ENCODE data around the gene SLC25A23.

Gene SLC25A23

DNA sequence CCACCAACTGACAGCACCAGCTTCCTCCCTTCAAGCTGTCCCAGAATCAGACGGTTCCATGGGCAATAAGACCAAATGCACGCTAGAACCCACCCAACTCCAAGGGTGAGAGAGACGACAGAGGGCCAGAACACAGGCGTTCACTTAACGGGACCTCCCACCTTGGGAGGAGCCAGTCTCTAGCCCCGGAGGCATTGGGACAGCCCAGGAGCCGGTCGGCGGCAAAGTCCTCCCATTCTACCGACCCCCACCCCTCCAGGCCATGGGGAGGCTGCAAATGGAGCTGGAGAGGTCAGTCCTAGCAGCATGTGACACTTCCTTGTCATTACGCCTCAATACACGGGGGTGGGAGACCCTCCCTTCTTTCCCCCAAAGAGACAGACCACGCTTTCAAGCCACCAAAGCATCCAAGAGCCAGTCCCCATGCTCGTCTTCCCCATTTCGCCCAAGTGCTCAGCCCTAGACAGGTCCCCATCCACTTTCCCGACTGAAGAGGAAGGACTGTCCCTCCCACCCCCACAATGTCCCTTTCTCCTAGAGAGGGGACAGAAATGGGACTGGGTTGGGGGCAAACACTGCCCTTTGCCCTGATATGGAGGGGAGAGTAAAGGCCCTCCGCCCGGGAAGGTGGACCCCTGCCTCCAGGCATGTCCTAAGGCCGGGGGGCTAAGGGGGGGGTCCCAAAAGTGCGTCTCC is 35.9 kb downstream of the SLC25A23 start (continued):
- TF ChIP-seq ZNF311 (tag by site-specific recombination; IDR thresholded peaks at IDR 0.05; ENCODE audit: borderline replicate concordance) = no peak
- TF ChIP-seq, protein P1, sequence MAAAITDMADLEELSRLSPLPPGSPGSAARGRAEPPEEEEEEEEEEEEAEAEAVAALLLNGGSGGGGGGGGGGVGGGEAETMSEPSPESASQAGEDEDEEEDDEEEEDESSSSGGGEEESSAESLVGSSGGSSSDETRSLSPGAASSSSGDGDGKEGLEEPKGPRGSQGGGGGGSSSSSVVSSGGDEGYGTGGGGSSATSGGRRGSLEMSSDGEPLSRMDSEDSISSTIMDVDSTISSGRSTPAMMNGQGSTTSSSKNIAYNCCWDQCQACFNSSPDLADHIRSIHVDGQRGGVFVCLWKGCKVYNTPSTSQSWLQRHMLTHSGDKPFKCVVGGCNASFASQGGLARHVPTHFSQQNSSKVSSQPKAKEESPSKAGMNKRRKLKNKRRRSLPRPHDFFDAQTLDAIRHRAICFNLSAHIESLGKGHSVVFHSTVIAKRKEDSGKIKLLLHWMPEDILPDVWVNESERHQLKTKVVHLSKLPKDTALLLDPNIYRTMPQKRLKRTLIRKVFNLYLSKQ (tag by site-specific recombination; IDR thresholded peaks at IDR 0.05; ENCODE audit: borderline replicate concordance) = no peak
- TF ChIP-seq ZNF37A (tag by site-specific recombination; IDR thresholded peaks at IDR 0.05) = no peak
- TF ChIP-seq ZNF23 (tag by site-specific recombination; IDR thresholded peaks at IDR 0.05; ENCODE audit: borderline replicate concordance) = no peak
- 0 out of 2 replicates have a peak, but pooled peaks have one; percentile 39 for TF ChIP-seq SP7 (tag by site-specific recombination; IDR thresholded peaks at IDR 0.05)
- TF ChIP-seq, protein P2, sequence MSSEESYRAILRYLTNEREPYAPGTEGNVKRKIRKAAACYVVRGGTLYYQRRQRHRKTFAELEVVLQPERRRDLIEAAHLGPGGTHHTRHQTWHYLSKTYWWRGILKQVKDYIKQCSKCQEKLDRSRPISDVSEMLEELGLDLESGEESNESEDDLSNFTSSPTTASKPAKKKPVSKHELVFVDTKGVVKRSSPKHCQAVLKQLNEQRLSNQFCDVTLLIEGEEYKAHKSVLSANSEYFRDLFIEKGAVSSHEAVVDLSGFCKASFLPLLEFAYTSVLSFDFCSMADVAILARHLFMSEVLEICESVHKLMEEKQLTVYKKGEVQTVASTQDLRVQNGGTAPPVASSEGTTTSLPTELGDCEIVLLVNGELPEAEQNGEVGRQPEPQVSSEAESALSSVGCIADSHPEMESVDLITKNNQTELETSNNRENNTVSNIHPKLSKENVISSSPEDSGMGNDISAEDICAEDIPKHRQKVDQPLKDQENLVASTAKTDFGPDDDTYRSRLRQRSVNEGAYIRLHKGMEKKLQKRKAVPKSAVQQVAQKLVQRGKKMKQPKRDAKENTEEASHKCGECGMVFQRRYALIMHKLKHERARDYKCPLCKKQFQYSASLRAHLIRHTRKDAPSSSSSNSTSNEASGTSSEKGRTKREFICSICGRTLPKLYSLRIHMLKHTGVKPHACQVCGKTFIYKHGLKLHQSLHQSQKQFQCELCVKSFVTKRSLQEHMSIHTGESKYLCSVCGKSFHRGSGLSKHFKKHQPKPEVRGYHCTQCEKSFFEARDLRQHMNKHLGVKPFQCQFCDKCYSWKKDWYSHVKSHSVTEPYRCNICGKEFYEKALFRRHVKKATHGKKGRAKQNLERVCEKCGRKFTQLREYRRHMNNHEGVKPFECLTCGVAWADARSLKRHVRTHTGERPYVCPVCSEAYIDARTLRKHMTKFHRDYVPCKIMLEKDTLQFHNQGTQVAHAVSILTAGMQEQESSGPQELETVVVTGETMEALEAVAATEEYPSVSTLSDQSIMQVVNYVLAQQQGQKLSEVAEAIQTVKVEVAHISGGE (tag by site-specific recombination; conservative IDR thresholded peaks at IDR 0.05; ENCODE audit: low read depth) = no peak
- no peak for TF ChIP-seq ZNF664 (tag by site-specific recombination; IDR thresholded peaks at IDR 0.05)
- 0 out of 2 replicates have a peak, but pooled peaks have one; percentile 20 for TF ChIP-seq ZNF600 (tag by site-specific recombination; IDR thresholded peaks at IDR 0.05)
- no peak for TF ChIP-seq KLF9 (tag by site-specific recombination; IDR thresholded peaks at IDR 0.05; ENCODE audit: low read depth)
- TF ChIP-seq, protein P3, sequence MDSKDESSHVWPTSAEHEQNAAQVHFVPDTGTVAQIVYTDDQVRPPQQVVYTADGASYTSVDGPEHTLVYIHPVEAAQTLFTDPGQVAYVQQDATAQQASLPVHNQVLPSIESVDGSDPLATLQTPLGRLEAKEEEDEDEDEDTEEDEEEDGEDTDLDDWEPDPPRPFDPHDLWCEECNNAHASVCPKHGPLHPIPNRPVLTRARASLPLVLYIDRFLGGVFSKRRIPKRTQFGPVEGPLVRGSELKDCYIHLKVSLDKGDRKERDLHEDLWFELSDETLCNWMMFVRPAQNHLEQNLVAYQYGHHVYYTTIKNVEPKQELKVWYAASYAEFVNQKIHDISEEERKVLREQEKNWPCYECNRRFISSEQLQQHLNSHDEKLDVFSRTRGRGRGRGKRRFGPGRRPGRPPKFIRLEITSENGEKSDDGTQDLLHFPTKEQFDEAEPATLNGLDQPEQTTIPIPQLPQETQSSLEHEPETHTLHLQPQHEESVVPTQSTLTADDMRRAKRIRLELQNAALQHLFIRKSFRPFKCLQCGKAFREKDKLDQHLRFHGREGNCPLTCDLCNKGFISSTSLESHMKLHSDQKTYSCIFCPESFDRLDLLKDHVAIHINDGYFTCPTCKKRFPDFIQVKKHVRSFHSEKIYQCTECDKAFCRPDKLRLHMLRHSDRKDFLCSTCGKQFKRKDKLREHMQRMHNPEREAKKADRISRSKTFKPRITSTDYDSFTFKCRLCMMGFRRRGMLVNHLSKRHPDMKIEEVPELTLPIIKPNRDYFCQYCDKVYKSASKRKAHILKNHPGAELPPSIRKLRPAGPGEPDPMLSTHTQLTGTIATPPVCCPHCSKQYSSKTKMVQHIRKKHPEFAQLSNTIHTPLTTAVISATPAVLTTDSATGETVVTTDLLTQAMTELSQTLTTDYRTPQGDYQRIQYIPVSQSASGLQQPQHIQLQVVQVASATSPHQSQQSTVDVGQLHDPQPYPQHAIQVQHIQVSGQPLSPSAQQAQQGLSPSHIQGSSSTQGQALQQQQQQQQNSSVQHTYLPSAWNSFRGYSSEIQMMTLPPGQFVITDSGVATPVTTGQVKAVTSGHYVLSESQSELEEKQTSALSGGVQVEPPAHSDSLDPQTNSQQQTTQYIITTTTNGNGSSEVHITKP (tag by site-specific recombination; IDR thresholded peaks at IDR 0.05) = peak; percentile 77
- no peak for TF ChIP-seq FEZF1 (tag by site-specific recombination; IDR thresholded peaks at IDR 0.05)
- TF ChIP-seq ZNF621 (tag by site-specific recombination; IDR thresholded peaks at IDR 0.05) = no peak
- TF ChIP-seq, protein P4, sequence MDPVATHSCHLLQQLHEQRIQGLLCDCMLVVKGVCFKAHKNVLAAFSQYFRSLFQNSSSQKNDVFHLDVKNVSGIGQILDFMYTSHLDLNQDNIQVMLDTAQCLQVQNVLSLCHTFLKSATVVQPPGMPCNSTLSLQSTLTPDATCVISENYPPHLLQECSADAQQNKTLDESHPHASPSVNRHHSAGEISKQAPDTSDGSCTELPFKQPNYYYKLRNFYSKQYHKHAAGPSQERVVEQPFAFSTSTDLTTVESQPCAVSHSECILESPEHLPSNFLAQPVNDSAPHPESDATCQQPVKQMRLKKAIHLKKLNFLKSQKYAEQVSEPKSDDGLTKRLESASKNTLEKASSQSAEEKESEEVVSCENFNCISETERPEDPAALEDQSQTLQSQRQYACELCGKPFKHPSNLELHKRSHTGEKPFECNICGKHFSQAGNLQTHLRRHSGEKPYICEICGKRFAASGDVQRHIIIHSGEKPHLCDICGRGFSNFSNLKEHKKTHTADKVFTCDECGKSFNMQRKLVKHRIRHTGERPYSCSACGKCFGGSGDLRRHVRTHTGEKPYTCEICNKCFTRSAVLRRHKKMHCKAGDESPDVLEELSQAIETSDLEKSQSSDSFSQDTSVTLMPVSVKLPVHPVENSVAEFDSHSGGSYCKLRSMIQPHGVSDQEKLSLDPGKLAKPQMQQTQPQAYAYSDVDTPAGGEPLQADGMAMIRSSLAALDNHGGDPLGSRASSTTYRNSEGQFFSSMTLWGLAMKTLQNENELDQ (tag by site-specific recombination; IDR thresholded peaks at IDR 0.05; ENCODE audit: low read depth) = no peak
- TF ChIP-seq, protein P5, sequence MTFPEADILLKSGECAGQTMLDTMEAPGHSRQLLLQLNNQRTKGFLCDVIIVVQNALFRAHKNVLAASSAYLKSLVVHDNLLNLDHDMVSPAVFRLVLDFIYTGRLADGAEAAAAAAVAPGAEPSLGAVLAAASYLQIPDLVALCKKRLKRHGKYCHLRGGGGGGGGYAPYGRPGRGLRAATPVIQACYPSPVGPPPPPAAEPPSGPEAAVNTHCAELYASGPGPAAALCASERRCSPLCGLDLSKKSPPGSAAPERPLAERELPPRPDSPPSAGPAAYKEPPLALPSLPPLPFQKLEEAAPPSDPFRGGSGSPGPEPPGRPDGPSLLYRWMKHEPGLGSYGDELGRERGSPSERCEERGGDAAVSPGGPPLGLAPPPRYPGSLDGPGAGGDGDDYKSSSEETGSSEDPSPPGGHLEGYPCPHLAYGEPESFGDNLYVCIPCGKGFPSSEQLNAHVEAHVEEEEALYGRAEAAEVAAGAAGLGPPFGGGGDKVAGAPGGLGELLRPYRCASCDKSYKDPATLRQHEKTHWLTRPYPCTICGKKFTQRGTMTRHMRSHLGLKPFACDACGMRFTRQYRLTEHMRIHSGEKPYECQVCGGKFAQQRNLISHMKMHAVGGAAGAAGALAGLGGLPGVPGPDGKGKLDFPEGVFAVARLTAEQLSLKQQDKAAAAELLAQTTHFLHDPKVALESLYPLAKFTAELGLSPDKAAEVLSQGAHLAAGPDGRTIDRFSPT (tag by site-specific recombination; IDR thresholded peaks at IDR 0.05) = no peak
- TF ChIP-seq, protein P6, sequence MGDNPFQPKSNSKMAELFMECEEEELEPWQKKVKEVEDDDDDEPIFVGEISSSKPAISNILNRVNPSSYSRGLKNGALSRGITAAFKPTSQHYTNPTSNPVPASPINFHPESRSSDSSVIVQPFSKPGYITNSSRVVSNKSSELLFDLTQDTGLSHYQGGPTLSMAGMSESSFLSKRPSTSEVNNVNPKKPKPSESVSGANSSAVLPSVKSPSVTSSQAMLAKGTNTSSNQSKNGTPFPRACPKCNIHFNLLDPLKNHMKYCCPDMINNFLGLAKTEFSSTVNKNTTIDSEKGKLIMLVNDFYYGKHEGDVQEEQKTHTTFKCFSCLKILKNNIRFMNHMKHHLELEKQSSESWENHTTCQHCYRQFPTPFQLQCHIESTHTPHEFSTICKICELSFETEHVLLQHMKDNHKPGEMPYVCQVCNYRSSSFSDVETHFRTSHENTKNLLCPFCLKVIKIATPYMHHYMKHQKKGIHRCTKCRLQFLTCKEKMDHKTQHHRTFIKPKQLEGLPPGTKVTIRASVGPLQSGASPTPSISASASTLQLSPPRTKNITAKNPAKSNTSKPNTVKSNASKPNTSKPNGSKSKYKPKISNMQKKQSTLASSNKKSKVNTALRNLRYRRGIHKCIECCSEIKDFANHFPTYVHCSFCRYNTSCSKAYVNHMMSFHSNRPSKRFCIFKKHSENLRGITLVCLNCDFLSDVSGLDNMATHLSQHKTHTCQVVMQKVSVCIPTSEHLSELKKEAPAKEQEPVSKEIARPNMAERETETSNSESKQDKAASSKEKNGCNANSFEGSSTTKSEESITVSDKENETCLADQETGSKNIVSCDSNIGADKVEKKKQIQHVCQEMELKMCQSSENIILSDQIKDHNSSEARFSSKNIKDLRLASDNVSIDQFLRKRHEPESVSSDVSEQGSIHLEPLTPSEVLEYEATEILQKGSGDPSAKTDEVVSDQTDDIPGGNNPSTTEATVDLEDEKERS (tag by site-specific recombination; IDR thresholded peaks at IDR 0.05) = no peak
- no peak for TF ChIP-seq ZNF174 (tag by site-specific recombination; IDR thresholded peaks at IDR 0.05)
- TF ChIP-seq ZNF140 (tag by site-specific recombination; IDR thresholded peaks at IDR 0.05) = no peak
- TF ChIP-seq ZFP3 (tag by site-specific recombination; IDR thresholded peaks at IDR 0.05; ENCODE audit: low read depth) = no peak
- TF ChIP-seq ZBTB8A (tag by site-specific recombination; IDR thresholded peaks at IDR 0.05) = no peak
- no peak for TF ChIP-seq GLI2 (tag by site-specific recombination; IDR thresholded peaks at IDR 0.05; ENCODE audit: borderline replicate concordance, low read depth)
- no peak for TF ChIP-seq SETDB1 (IDR thresholded peaks at IDR 0.05; ENCODE audit: insufficient read length, low read length)
- no peak for TF ChIP-seq MEIS1 (CRISPR knock-in tag; IDR thresholded peaks at IDR 0.05; ENCODE audit: borderline replicate concordance)

All from HEK293 (cell line).